Measurements from ENCODE around the gene OSBPL6. TPM values are rescaled to one million over a fixed set of nuclear protein-coding genes. Genes with fewer than 3 reads are reported as not detected.
A peak's percentile ranks its signal among the peaks of the same experiment; 100 is the strongest.

OSBPL6 gene
- total and polyA plus RNA-seq, 9 of the 15 experiments (the other 6 are each of a cell fraction or from before 2014, with no cell fraction given): 3.4 to 12.7 (median 9.3) TPM

DNA sequence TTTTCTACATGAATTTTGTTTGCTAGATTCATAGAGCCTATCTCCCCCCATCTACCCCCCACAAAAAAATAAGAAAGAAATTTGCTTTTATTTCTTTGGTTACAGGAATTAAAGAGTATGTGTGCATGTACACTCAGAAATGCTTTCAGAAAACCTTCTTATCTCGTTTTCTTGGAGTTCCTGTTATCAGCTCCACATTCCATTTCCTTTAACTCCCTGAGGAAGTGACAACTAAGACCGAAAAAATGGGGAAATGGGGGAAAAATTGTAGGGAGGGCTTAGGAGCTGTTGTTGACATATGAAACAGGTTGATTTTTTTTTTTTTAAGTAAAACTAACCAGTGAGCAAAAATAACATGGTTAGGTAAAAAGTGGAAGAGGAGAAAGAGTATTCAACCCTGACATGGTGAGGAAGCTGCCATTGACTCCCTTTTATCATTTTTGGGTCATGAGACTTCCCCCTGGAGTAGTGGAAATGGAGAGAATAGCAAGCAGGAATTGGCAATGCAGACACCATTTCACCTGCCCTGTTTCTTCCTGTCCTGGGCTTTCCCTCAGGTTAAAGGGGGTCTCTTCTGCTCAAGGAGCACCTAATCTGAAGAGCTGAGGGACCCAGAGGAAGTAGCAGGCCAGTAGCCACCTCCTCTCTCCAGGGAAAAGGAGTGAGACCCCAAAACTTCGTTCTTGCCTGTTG, 93.5 kb downstream of the OSBPL6 start (continued):
- TF ChIP-seq ARID1B (IDR thresholded peaks at IDR 0.05): peak; percentile 56
- TF ChIP-seq ZNF174 (CRISPR knock-in tag; IDR thresholded peaks at IDR 0.05): no peak
- peak; percentile 53; the same call in 1 of the 2 replicates for TF ChIP-seq TEAD4 (IDR thresholded peaks at IDR 0.05; ENCODE audit: low read length)
- TF ChIP-seq TEAD4 (CRISPR knock-in tag; IDR thresholded peaks at IDR 0.05; ENCODE audit: borderline replicate concordance): no peak
- peak; percentile 63 to 83; a peak in 3 of 4 replicates for TF ChIP-seq ETV6 (IDR thresholded peaks at IDR 0.05; ENCODE audit: borderline replicate concordance in 1 of 2, low read depth in 2 of 2, low read length in 1 of 2)
- no peak for TF ChIP-seq ETV6 (CRISPR knock-in tag; IDR thresholded peaks at IDR 0.05; ENCODE audit: borderline replicate concordance)
- TF ChIP-seq ZKSCAN8 (CRISPR knock-in tag; IDR thresholded peaks at IDR 0.05): 0 out of 2 replicates have a peak, but pooled peaks have one; percentile 37
- no peak for TF ChIP-seq BRCA1 (IDR thresholded peaks at IDR 0.05)
- TF ChIP-seq BRCA1 (CRISPR knock-in tag; IDR thresholded peaks at IDR 0.05): no peak
- no peak for TF ChIP-seq MCM5 (IDR thresholded peaks at IDR 0.05; ENCODE audit: low read depth)
- peak; percentile 37; the same call in 1 of the 2 replicates for TF ChIP-seq EP300 (IDR thresholded peaks at IDR 0.05; ENCODE audit: low read length)
- TF ChIP-seq, protein P1, sequence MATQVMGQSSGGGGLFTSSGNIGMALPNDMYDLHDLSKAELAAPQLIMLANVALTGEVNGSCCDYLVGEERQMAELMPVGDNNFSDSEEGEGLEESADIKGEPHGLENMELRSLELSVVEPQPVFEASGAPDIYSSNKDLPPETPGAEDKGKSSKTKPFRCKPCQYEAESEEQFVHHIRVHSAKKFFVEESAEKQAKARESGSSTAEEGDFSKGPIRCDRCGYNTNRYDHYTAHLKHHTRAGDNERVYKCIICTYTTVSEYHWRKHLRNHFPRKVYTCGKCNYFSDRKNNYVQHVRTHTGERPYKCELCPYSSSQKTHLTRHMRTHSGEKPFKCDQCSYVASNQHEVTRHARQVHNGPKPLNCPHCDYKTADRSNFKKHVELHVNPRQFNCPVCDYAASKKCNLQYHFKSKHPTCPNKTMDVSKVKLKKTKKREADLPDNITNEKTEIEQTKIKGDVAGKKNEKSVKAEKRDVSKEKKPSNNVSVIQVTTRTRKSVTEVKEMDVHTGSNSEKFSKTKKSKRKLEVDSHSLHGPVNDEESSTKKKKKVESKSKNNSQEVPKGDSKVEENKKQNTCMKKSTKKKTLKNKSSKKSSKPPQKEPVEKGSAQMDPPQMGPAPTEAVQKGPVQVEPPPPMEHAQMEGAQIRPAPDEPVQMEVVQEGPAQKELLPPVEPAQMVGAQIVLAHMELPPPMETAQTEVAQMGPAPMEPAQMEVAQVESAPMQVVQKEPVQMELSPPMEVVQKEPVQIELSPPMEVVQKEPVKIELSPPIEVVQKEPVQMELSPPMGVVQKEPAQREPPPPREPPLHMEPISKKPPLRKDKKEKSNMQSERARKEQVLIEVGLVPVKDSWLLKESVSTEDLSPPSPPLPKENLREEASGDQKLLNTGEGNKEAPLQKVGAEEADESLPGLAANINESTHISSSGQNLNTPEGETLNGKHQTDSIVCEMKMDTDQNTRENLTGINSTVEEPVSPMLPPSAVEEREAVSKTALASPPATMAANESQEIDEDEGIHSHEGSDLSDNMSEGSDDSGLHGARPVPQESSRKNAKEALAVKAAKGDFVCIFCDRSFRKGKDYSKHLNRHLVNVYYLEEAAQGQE (IDR thresholded peaks at IDR 0.05; ENCODE audit: borderline replicate concordance): no peak
- TF ChIP-seq, protein P1 (CRISPR knock-in tag; IDR thresholded peaks at IDR 0.05; ENCODE audit: low read depth): no peak
- TF ChIP-seq ZNF780A (CRISPR knock-in tag; IDR thresholded peaks at IDR 0.05): 0 out of 2 replicates have a peak, but pooled peaks have one; percentile 1
- TF ChIP-seq GTF2A2 (tag; IDR thresholded peaks at IDR 0.05): 0 out of 2 replicates have a peak, but pooled peaks have one; percentile 53
- TF ChIP-seq SMARCA4 (IDR thresholded peaks at IDR 0.05): peak; percentile 67
- peak; percentile 52; the same call in 1 of the 2 replicates for TF ChIP-seq PTTG1 (tag; IDR thresholded peaks at IDR 0.05; ENCODE audit: low read depth)
- TF ChIP-seq ETV1 (tag; conservative IDR thresholded peaks at IDR 0.05; ENCODE audit: low read depth): peak; percentile 37; the same call in 1 of the 2 replicates
- peak; percentile 45; the same call in 1 of the 2 replicates for TF ChIP-seq SMARCE1 (IDR thresholded peaks at IDR 0.05)
- 0 out of 2 replicates have a peak, but pooled peaks have one; percentile 29 for TF ChIP-seq PML (IDR thresholded peaks at IDR 0.05; ENCODE audit: low read length)
- TF ChIP-seq TEAD1 (CRISPR knock-in tag; IDR thresholded peaks at IDR 0.05): 0 out of 4 replicates have a peak, but pooled peaks of 1 of the 2 experiments have one; percentile 34
- TF ChIP-seq CBX2 (IDR thresholded peaks at IDR 0.05; ENCODE audit: insufficient read depth, low read length, poor library complexity, severe bottlenecking): no peak
- TF ChIP-seq SAFB (IDR thresholded peaks at IDR 0.05; ENCODE audit: borderline replicate concordance, low read depth, low read length): no peak
- no peak for TF ChIP-seq STAT5B (CRISPR knock-in tag; IDR thresholded peaks at IDR 0.05)
